Activated CD4-positive, alpha-beta T cell treated with anti-CD3 and anti-CD28 coated beads for 24 hours (primary cell): ENCODE data around the gene OR5A1.

ENCODE experiments used
- DNase-seq, 2 donors: peaks; one replicate each; pipeline ENCODE4 v3.0.0-alpha.2; 2020; ENCODE audit warnings: low read depth in 2 of 2

OR5A1 gene

GRCh38 chr11:59479906-59480305 is 43.6 kb downstream of the OR5A1 start:
- no peak for DNase-seq

GRCh38 chr11:59480359-59480758 is 44.1 kb downstream of the OR5A1 start:
- DNase-seq: no peak
